GM18873 (cell line): ENCODE results near the gene BCL7B.
"Not testable (repeated sequence)": the region's sequence is repeated elsewhere in the genome, so short reads cannot be mapped to it uniquely, and the experiment has no call there.

Experiments used
- ATAC-seq: cut with Tn5 transposase; IDR thresholded peaks from one replicate; pipeline ENCODE4 v1.9.1; 2021; ENCODE audit warnings: mild to moderate bottlenecking, moderate library complexity, moderate number of reproducible peaks; ENCODE audit not compliant: unreplicated experiment, low FRiP score

BCL7B gene

GRCh38 chr7:73557397-73558257, at the start of gene BCL7B:
Gene BCL7B, minus strand, starts transcription at chr7:73557690. Its CDS starts 112 bp downstream, at chr7:73557578.
- ATAC-seq: peak; percentile 8

- ATAC-seq: no peak
Measured at GRCh38 chr7:73605601-73606220, 48.2 kb upstream of the BCL7B start.

GRCh38 chr7:73602721-73603651, 45.5 kb upstream of the BCL7B start:
- ATAC-seq: no peak

GRCh38 chr7:73599916-73600315, 42.4 kb upstream of the BCL7B start:
- no peak for ATAC-seq

- no peak for ATAC-seq
Measured at GRCh38 chr7:73599151-73599882, 41.8 kb upstream of the BCL7B start.

- ATAC-seq: no peak
Measured at GRCh38 chr7:73597978-73598782, 40.7 kb upstream of the BCL7B start.

- ATAC-seq: no peak
Measured at GRCh38 chr7:73596191-73597065, 38.9 kb upstream of the BCL7B start.

- no peak for ATAC-seq
Measured at GRCh38 chr7:73595358-73595757, 37.9 kb upstream of the BCL7B start.

- ATAC-seq: no peak
Measured at GRCh38 chr7:73593207-73594045, 35.9 kb upstream of the BCL7B start.

- ATAC-seq: no peak
Measured at GRCh38 chr7:73586911-73587310, 29.4 kb upstream of the BCL7B start.

GRCh38 chr7:73585196-73585595, 27.7 kb upstream of the BCL7B start:
- ATAC-seq: no peak

- ATAC-seq: no peak
Measured at GRCh38 chr7:73582664-73583202, 25.2 kb upstream of the BCL7B start.

- ATAC-seq: not testable (repeated sequence)
Measured at GRCh38 chr7:73581006-73581405, 23.5 kb upstream of the BCL7B start.

- ATAC-seq: peak; percentile 80
Measured at GRCh38 chr7:73578342-73579128, 21.0 kb upstream of the BCL7B start, which contains the start of gene TBL2. Gene TBL2, minus strand, starts transcription at chr7:73578579. Its CDS starts 30 bp downstream, at chr7:73578549.

- peak; percentile 11 for ATAC-seq
Measured at GRCh38 chr7:73577627-73578341, 20.3 kb upstream of the BCL7B start.

GRCh38 chr7:73573791-73574190, 16.3 kb upstream of the BCL7B start:
- no peak for ATAC-seq
